GM10266 (cell line): ENCODE measurements around the gene CYP4F12.

ENCODE experiments used
- DNase-seq: peaks from one replicate; pipeline ENCODE4 v3.0.0; 2012; ENCODE audit errors: extremely low spot score
- CTCF ChIP-seq: IDR thresholded peaks from 2 replicates; pipeline ENCODE4 v1.5.1; 2012; ENCODE audit warnings: mild to moderate bottlenecking, low read depth; ENCODE audit not compliant: control insufficient read depth, insufficient read depth; ENCODE audit errors: missing control alignments

The CYP4F12 gene

GRCh38 chr19:15651791-15652190, 21.1 kb upstream of the CYP4F12 start:
- no peak for TF ChIP-seq CTCF
- DNase-seq: no peak

- no peak for DNase-seq
- no peak for TF ChIP-seq CTCF
These were observed 20.2 kb upstream of the CYP4F12 start for GRCh38 chr19:15652559-15653278.

- no peak for DNase-seq
- TF ChIP-seq CTCF: no peak
These were observed 16.4 kb upstream of the CYP4F12 start for GRCh38 chr19:15656467-15656866.

- no peak for DNase-seq
- TF ChIP-seq CTCF: no peak
These were observed 9.6 kb upstream of the CYP4F12 start for GRCh38 chr19:15663247-15663646.

- DNase-seq: no peak
- no peak for TF ChIP-seq CTCF
These were observed 6.7 kb upstream of the CYP4F12 start for GRCh38 chr19:15666186-15666585.

GRCh38 chr19:15666883-15667282, 6.0 kb upstream of the CYP4F12 start:
- TF ChIP-seq CTCF: no peak
- no peak for DNase-seq

- TF ChIP-seq CTCF: no peak
- no peak for DNase-seq
These were observed 3.4 kb upstream of the CYP4F12 start for GRCh38 chr19:15669440-15669839.
